HCT116 (cell line): ENCODE results near the gene PLPPR2. TPM values are rescaled to one million over a fixed set of nuclear protein-coding genes. Genes with fewer than 3 reads are reported as not detected.

Experiments
- ATAC-seq: fragments of 200-7000 bp; cut with Tn5 transposase; 2 replicates; pipeline ENCODE4 v1.9.1; 2020; ENCODE audit warnings: mild to moderate bottlenecking, moderate library complexity
- BruUV-seq: library from RNA; stranded (reverse); fragments of 400-500 nt; replicated peaks from 2 replicates; lab custom pipeline; 2021; lab: Mats Ljungman, UMichigan
- CTCF ChIA-PET: fragments of 300-600 bp; sonication (Branson Sonifier 250); formaldehyde crosslinking; loops from one replicate; lab custom pipeline; 2021; ENCODE audit warnings: antibody characterized with exemption; lab: Charles Lee
- POLR2A ChIA-PET: fragments of 300-600, 350-600 bp; sonication (Branson Sonifier 250); formaldehyde crosslinking; loops from one replicate; lab custom pipeline; 2021; ENCODE audit warnings: antibody characterized with exemption; lab: Charles Lee
- RAD21 ChIA-PET, 2 experiments: fragments of 300-600 bp; sonication (Branson Sonifier 250); formaldehyde crosslinking; loops; one replicate each; lab custom pipeline; 2023; ENCODE audit warnings: low total read pairs in 2 of 2; ENCODE audit not compliant: uncharacterized antibody in 2 of 2, unreplicated experiment in 2 of 2, low non-redundant PET in 1 of 2; lab: Charles Lee
- DNase-seq: peaks from one replicate; pipeline ENCODE4 v3.0.0-alpha.2; 2010; ENCODE audit warnings: low read depth, low spot score
- H2AFZ ChIP-seq: fragments of 200-600 bp; shearing (Covaris generic), sonication (generic); 2 replicates; pipeline ENCODE4 v1.6.1; 2017; ENCODE audit warnings: low read depth, mixed run types, mixed read lengths, antibody characterized with exemption, low read length; ENCODE audit not compliant: poor library complexity, severe bottlenecking
- H3K27ac ChIP-seq: 2 replicates; pipeline ENCODE4 v1.5.1; 2012; ENCODE audit warnings: low read depth, low read length
- H3K27me3 ChIP-seq: fragments of 200-600 bp; sonication (generic); 2 replicates; pipeline ENCODE4 v1.6.1; 2016; ENCODE audit warnings: mixed run types, low read length, mixed read lengths; ENCODE audit not compliant: insufficient read depth
- H3K36me3 ChIP-seq, 2 experiments: fragments of 200-500 bp in 1 of 2; fragments of 200-600 bp in 1 of 2; sonication (Bioruptor generic) in 1 of 2; sonication (generic) in 1 of 2; 2 replicates each; pipeline versions ENCODE4 v1.5.1 to v1.6.1; 2014 to 2016; ENCODE audit warnings: low read length in 2 of 2, inconsistent platforms in 1 of 2, mixed read lengths in 1 of 2, mixed run types in 1 of 2; ENCODE audit not compliant: insufficient read depth in 2 of 2, control insufficient read depth in 1 of 2
- H3K4me1 ChIP-seq, 2 experiments: fragments of 200-600 bp in 1 of 2; sonication (generic) in 1 of 2; 2 replicates each; pipeline versions ENCODE4 v1.5.1 to v1.6.1; 2012 to 2017; ENCODE audit warnings: low read length in 2 of 2, inconsistent platforms in 1 of 2, mild to moderate bottlenecking in 1 of 2, mixed read lengths in 1 of 2, mixed run types in 1 of 2, moderate library complexity in 1 of 2; ENCODE audit not compliant: insufficient read depth in 2 of 2, control insufficient read depth in 1 of 2
- H3K4me2 ChIP-seq: fragments of 200-600 bp; sonication (generic); 2 replicates; pipeline ENCODE4 v1.6.1; 2017; ENCODE audit warnings: mixed run types, low read length, mixed read lengths
- H3K4me3 ChIP-seq, 2 experiments: fragments of 200-600 bp in 1 of 2; sonication (generic) in 1 of 2; replicated peaks in 1 of 2; 2 replicates each; pipeline ENCODE4 v1.5.1; 2011 to 2016; ENCODE audit warnings: low read length in 2 of 2, control low read depth in 1 of 2, low read depth in 1 of 2, mild to moderate bottlenecking in 1 of 2, mixed read lengths in 1 of 2, mixed run types in 1 of 2
- H3K79me2 ChIP-seq: fragments of 200-600 bp; sonication (generic); 2 replicates; pipeline ENCODE4 v1.6.1; 2017; ENCODE audit warnings: mild to moderate bottlenecking, mixed run types, low read length, moderate library complexity, mixed read lengths; ENCODE audit not compliant: insufficient read depth
- H3K9ac ChIP-seq: fragments of 200-600 bp; sonication (generic); 2 replicates; pipeline ENCODE4 v1.6.1; 2016; ENCODE audit warnings: low read length, mixed read lengths
- H3K9me2 ChIP-seq: fragments of 200-600 bp; sonication (generic), shearing (Covaris generic); 2 replicates; pipeline ENCODE4 v1.6.1; 2017; ENCODE audit warnings: mixed run types, mild to moderate bottlenecking, moderate library complexity; ENCODE audit not compliant: insufficient read depth
- H3K9me3 ChIP-seq, 2 experiments: fragments of 200-500 bp in 1 of 2; fragments of 200-600 bp in 1 of 2; sonication (Bioruptor generic) in 1 of 2; sonication (generic) in 1 of 2; 2 replicates each; pipeline ENCODE4 v1.6.1; 2014 to 2017; ENCODE audit warnings: low read length in 2 of 2, mixed read lengths in 2 of 2, inconsistent platforms in 1 of 2, low read depth in 1 of 2, mild to moderate bottlenecking in 1 of 2, mixed run types in 1 of 2, moderate library complexity in 1 of 2; ENCODE audit not compliant: control insufficient read depth in 1 of 2, insufficient read depth in 1 of 2
- H4K20me1 ChIP-seq: fragments of 200-600 bp; sonication (generic), shearing (Covaris generic); 2 replicates; pipeline ENCODE4 v1.6.1; 2017; ENCODE audit warnings: mixed run types, mild to moderate bottlenecking, moderate library complexity; ENCODE audit not compliant: insufficient read depth
- ATF3 ChIP-seq: IDR thresholded peaks from 2 replicates; pipeline ENCODE4 v1.6.1; 2012
- CBX3 ChIP-seq: IDR thresholded peaks from 2 replicates; pipeline ENCODE4 v1.6.1; 2012; ENCODE audit warnings: low read depth
- CEBPB ChIP-seq: IDR thresholded peaks from 2 replicates; pipeline ENCODE4 v1.6.1; 2012; ENCODE audit warnings: low read depth
- CTCF ChIP-seq, 3 experiments: fragments of 200-600 bp in 1 of 3; sonication (generic) in 1 of 3; IDR thresholded peaks in 2 of 3; conservative IDR thresholded peaks in 1 of 3; 2 replicates each; pipeline ENCODE4 v1.5.1; 2012 to 2017; ENCODE audit warnings: low read depth in 2 of 3, low read length in 2 of 3, antibody characterized with exemption in 1 of 3, borderline replicate concordance in 1 of 3, control low read depth in 1 of 3, mild to moderate bottlenecking in 1 of 3, mixed read lengths in 1 of 3, mixed run types in 1 of 3, moderate library complexity in 1 of 3; ENCODE audit not compliant: insufficient read depth in 1 of 3
- EGR1 ChIP-seq: IDR thresholded peaks from 2 replicates; pipeline ENCODE4 v1.6.1; 2012; ENCODE audit warnings: low read depth
- EZH2phosphoT487 ChIP-seq: fragments of 200-600 bp; IDR thresholded peaks from 2 replicates; pipeline ENCODE4 v1.6.1; 2018; ENCODE audit warnings: antibody characterized with exemption, borderline replicate concordance
- JUND ChIP-seq: IDR thresholded peaks from 2 replicates; pipeline ENCODE4 v1.6.1; 2012
- POLR2A ChIP-seq: IDR thresholded peaks from 2 replicates; pipeline ENCODE4 v1.7.0; 2011; ENCODE audit warnings: borderline replicate concordance; ENCODE audit not compliant: insufficient read depth, insufficient read length; ENCODE audit errors: extremely low read depth
- POLR2AphosphoS5 ChIP-seq: IDR thresholded peaks from 2 replicates; pipeline ENCODE4 v1.6.1; 2011; ENCODE audit warnings: mild to moderate bottlenecking, low read depth, low read length, moderate library complexity
- RAD21 ChIP-seq: IDR thresholded peaks from 2 replicates; pipeline ENCODE4 v1.6.1; 2012; ENCODE audit warnings: low read depth, mild to moderate bottlenecking
- SIN3A ChIP-seq: IDR thresholded peaks from 2 replicates; pipeline ENCODE4 v1.6.1; 2012; ENCODE audit warnings: low read depth
- SP1 ChIP-seq: IDR thresholded peaks from 2 replicates; pipeline ENCODE4 v1.6.1; 2012; ENCODE audit warnings: low read depth
- SRF ChIP-seq: IDR thresholded peaks from 2 replicates; pipeline ENCODE4 v1.6.1; 2012; ENCODE audit warnings: low read depth
- ZFX ChIP-seq: fragments of 450-650 bp; IDR thresholded peaks from 2 replicates; pipeline ENCODE4 v1.6.1; 2017
- ZNF274 ChIP-seq: fragments of 200-500 bp; sonication (Bioruptor generic); IDR thresholded peaks from 2 replicates; pipeline ENCODE4 v1.6.1; 2014; ENCODE audit warnings: mild to moderate bottlenecking, low read depth, low read length, inconsistent platforms
- intact Hi-C: fragments of 100-400 bp; cut with micrococcal nuclease; formaldehyde crosslinking; loops from 2 replicates; pipeline ENCODE4 v1.10.0; 2022
- total RNA-seq: library from RNA; stranded (reverse); gene quantifications from one replicate; pipeline ENCODE4 v1.2.1, GENCODE V29; 2021; ENCODE audit not compliant: unreplicated experiment
- TF ChIP-seq, protein P1 (sequence below): IDR thresholded peaks from 2 replicates; pipeline ENCODE4 v1.6.1; 2012

PLPPR2 gene
- total RNA-seq, 1 experiment from 2014 or later: 23.2 TPM

GRCh38 chr19:11384778-11385129 is 29.5 kb downstream of the PLPPR2 start:
- H3K27me3 ChIP-seq: no peaks in the 10 kb centered on the region
- no peaks in the 10 kb centered on the region for H3K9me2 ChIP-seq
- no peak for ATAC-seq
- no peak overlapping the region for H3K4me3 ChIP-seq
- BruUV-seq: no TSS peak
- no peaks in the 10 kb centered on the region for H3K9me3 ChIP-seq
- H3K4me1 ChIP-seq: peaks cover 17 to 49% of the 10 kb centered on the region in 2 experiments
- CTCF ChIA-PET: interaction anchor here (1.1 to 4.4 kb wide), 4 partner anchors 9 to 98 kb away, joined by 3 to 48 read pairs (median 23); partner anchors contain the start of genes ODAD3, PRKCSH and RGL3
- TF ChIP-seq, protein P1, sequence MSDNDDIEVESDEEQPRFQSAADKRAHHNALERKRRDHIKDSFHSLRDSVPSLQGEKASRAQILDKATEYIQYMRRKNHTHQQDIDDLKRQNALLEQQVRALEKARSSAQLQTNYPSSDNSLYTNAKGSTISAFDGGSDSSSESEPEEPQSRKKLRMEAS: no peak
- TF ChIP-seq SP1: no peak
- no peak for TF ChIP-seq EGR1
- no peak for TF ChIP-seq ZNF274
- TF ChIP-seq, all 23 proteins: peak for 0
- H3K9ac ChIP-seq: peak overlapping the region; percentile 79; the same call in 1 of the 2 replicates
- H3K36me3 ChIP-seq: no peaks in the 10 kb centered on the region
- POLR2A ChIA-PET: interaction anchor here (2.3 to 2.8 kb wide), 2 partner anchors 10 to 50 kb away, joined by 6 to 11 read pairs; partner anchors contain the start of genes ODAD3, PRKCSH and SWSAP1
- intact Hi-C loops: loop anchor here (5.0 kb wide), 1 partner anchor 92 kb away; no protein-coding TSS in a partner anchor
- no peak for DNase-seq
- no peaks in the 10 kb centered on the region for H4K20me1 ChIP-seq
- 0 out of 2 replicates have a peak, but pooled peaks cover 3% of the 10 kb centered on the region for H3K79me2 ChIP-seq
- RAD21 ChIA-PET: interaction anchor here in 1 of 2 experiments (1.5 kb wide), 1 partner anchor 61 kb away, joined by 3 read pairs; no protein-coding TSS in a partner anchor
- H2AFZ ChIP-seq: peak overlapping the region; percentile 56
- H3K4me2 ChIP-seq: peak overlapping the region; percentile 97
- H3K27ac ChIP-seq: peak overlapping the region; percentile 40

GRCh38 chr19:11387162-11388034 is 32.2 kb downstream of the PLPPR2 start:
- Histone ChIP-seq H3K9me3 (no peaks in the 10 kb centered on the region), H4K20me1 (no peaks in the 10 kb centered on the region), H3K79me2 (no peaks in the 10 kb centered on the region), H3K27me3 (no peaks in the 10 kb centered on the region), H3K4me3 (no peak overlapping the region), H2AFZ (no peak overlapping the region), H3K9me2 (no peaks in the 10 kb centered on the region), H3K9ac (no peak overlapping the region), H3K4me2 (no peak overlapping the region), H3K36me3 (no peaks in the 10 kb centered on the region; a peak in 1 of 4 replicates), H3K4me1 (peaks cover 5 to 26% of the 10 kb centered on the region in 2 experiments; a peak in 3 of 4 replicates), H3K27ac (no peak overlapping the region)
- no peak for DNase-seq
- no peak for ATAC-seq
- intact Hi-C loops: no loop called here
- RAD21 ChIA-PET: no interaction called here
- BruUV-seq: no TSS peak
- CTCF ChIA-PET: no interaction called here
- POLR2A ChIA-PET: no interaction called here
- TF ChIP-seq ZFX (no peak), SIN3A (no peak), SP1 (no peak), POLR2AphosphoS5 (no peak), SRF (no peak), ATF3 (no peak), CTCF (IDR thresholded peaks at IDR 0.05 in 2 of 3, conservative IDR thresholded peaks at IDR 0.05 in 1 of 3; ENCODE audit: borderline replicate concordance in 1 of 3, insufficient read depth in 1 of 3, low read depth in 2 of 3, low read length in 2 of 3) (no peak), CEBPB (no peak), JUND (no peak), RAD21 (no peak), CBX3 (no peak), POLR2A (no peak), EGR1 (no peak), EZH2phosphoT487 (no peak)
- TF ChIP-seq, protein P1: no peak
